Activated CD4-positive, alpha-beta T cell treated with anti-CD3 and anti-CD28 coated beads, Interleukin-2, amount 10 ng/mL, durations not matched to agents 7 days and 5 days (primary cell): Measurements from ENCODE around the gene ECHDC3. TPM values are rescaled to one million over a fixed set of nuclear protein-coding genes. Genes with fewer than 3 reads are reported as not detected.
"Not testable (repeated sequence)": the region's sequence is repeated elsewhere in the genome, so short reads cannot be mapped to it uniquely, and the experiment has no call there.

ENCODE experiments used
- CTCF ChIA-PET: fragments of 350-600 bp; sonication (Branson Sonifier 250); formaldehyde crosslinking; loops from one replicate; lab custom pipeline; 2021; ENCODE audit warnings: antibody characterized with exemption; lab: Charles Lee
- POLR2A ChIA-PET: fragments of 350-600 bp; sonication (Branson Sonifier 250); formaldehyde crosslinking; loops from one replicate; lab custom pipeline; 2021; ENCODE audit warnings: antibody characterized with exemption; lab: Charles Lee
- DNase-seq: peaks from one replicate; pipeline ENCODE4 v3.0.0-alpha.2; 2020
- H3K27ac Mint-ChIP-seq: one replicate; pipeline ENCODE4 v1.8.0; 2021; ENCODE audit warnings: mild to moderate bottlenecking, moderate library complexity, mixed read lengths
- H3K27me3 Mint-ChIP-seq: one replicate; pipeline ENCODE4 v1.8.0; 2021; ENCODE audit warnings: mixed read lengths
- H3K36me3 Mint-ChIP-seq: one replicate; pipeline ENCODE4 v1.8.0; 2021; ENCODE audit warnings: low read depth, mixed read lengths
- H3K4me1 Mint-ChIP-seq: one replicate; pipeline ENCODE4 v1.8.0; 2021; ENCODE audit warnings: mixed read lengths
- H3K4me3 Mint-ChIP-seq: one replicate; pipeline ENCODE4 v1.8.0; 2021; ENCODE audit warnings: mild to moderate bottlenecking, moderate library complexity, mixed read lengths
- H3K9me3 Mint-ChIP-seq: one replicate; pipeline ENCODE4 v1.8.0; 2021; ENCODE audit warnings: mixed read lengths
- total RNA-seq, 2 experiments: library from RNA; stranded (reverse); gene quantifications; one replicate each; pipeline ENCODE4 v1.2.3, GENCODE V29; 2021

ECHDC3 gene
- total RNA-seq, 2 experiments from 2014 or later = 1.0 to 1.1 TPM

GRCh38 chr10:11721806-11722205, 20.4 kb upstream of the ECHDC3 start:
- DNase-seq = no peak
- H3K4me1 Mint-ChIP-seq = peaks cover 15% of the 10 kb centered on the region
- H3K9me3 Mint-ChIP-seq = peaks cover 11% of the 10 kb centered on the region
- peaks cover 43% of the 10 kb centered on the region for H3K27me3 Mint-ChIP-seq
- H3K27ac Mint-ChIP-seq = no peak overlapping the region
- H3K4me3 Mint-ChIP-seq = no peak overlapping the region
- H3K36me3 Mint-ChIP-seq = peaks cover 3% of the 10 kb centered on the region
- POLR2A ChIA-PET = no interaction called here
- CTCF ChIA-PET = no interaction called here

- ChIA-PET CTCF (no interaction called here), POLR2A (no interaction called here)
- peaks cover 5% of the 10 kb centered on the region for H3K9me3 Mint-ChIP-seq
- H3K27ac Mint-ChIP-seq = no peak overlapping the region
- no peak for DNase-seq
- H3K4me3 Mint-ChIP-seq = no peak overlapping the region
- H3K36me3 Mint-ChIP-seq = no peaks in the 10 kb centered on the region
- peaks cover 37% of the 10 kb centered on the region for H3K27me3 Mint-ChIP-seq
- H3K4me1 Mint-ChIP-seq = peaks cover 5% of the 10 kb centered on the region
Measured at GRCh38 chr10:11723359-11723758, 18.8 kb upstream of the ECHDC3 start.

GRCh38 chr10:11724938-11725776, 17.0 kb upstream of the ECHDC3 start:
- ChIA-PET CTCF (interaction anchor here (0.5 to 1.5 kb wide), 3 partner anchors 11 to 189 kb away, joined by 3 read pairs; no protein-coding TSS in a partner anchor), POLR2A (no interaction called here)
- Mint-ChIP-seq H3K27ac (no peak overlapping the region), H3K27me3 (peaks cover 29% of the 10 kb centered on the region), H3K36me3 (no peaks in the 10 kb centered on the region), H3K9me3 (peaks cover 10% of the 10 kb centered on the region), H3K4me1 (peaks cover 5% of the 10 kb centered on the region), H3K4me3 (no peak overlapping the region)
- DNase-seq = peak; percentile 40

- Mint-ChIP-seq H3K9me3 (peaks cover 14% of the 10 kb centered on the region), H3K27me3 (peaks cover 24% of the 10 kb centered on the region), H3K36me3 (no peaks in the 10 kb centered on the region), H3K4me1 (peaks cover 5% of the 10 kb centered on the region), H3K4me3 (no peak overlapping the region), H3K27ac (no peak overlapping the region)
- POLR2A ChIA-PET = no interaction called here
- CTCF ChIA-PET = interaction anchor here (0.5 kb wide), 1 partner anchor 41 kb away, joined by 3 read pairs; no protein-coding TSS in a partner anchor
- DNase-seq = no peak
Measured at GRCh38 chr10:11725912-11726311, 16.3 kb upstream of the ECHDC3 start.

GRCh38 chr10:11727563-11727962, 14.6 kb upstream of the ECHDC3 start:
- Mint-ChIP-seq H3K4me3 (no peak overlapping the region), H3K27me3 (peaks cover 15% of the 10 kb centered on the region), H3K36me3 (no peaks in the 10 kb centered on the region), H3K27ac (no peak overlapping the region), H3K4me1 (peaks cover 5% of the 10 kb centered on the region), H3K9me3 (peaks cover 16% of the 10 kb centered on the region)
- ChIA-PET CTCF (interaction anchor here (1.2 kb wide), 1 partner anchor 12 kb away, joined by 5 read pairs; no protein-coding TSS in a partner anchor), POLR2A (no interaction called here)
- no peak for DNase-seq

GRCh38 chr10:11728353-11728752, 13.8 kb upstream of the ECHDC3 start:
- CTCF ChIA-PET = interaction anchor here (0.6 to 1.2 kb wide), 2 partner anchors 11 to 668 kb away, joined by 3 to 5 read pairs; no protein-coding TSS in a partner anchor
- H3K27me3 Mint-ChIP-seq = peaks cover 15% of the 10 kb centered on the region
- no peak overlapping the region for H3K4me3 Mint-ChIP-seq
- H3K4me1 Mint-ChIP-seq = peaks cover 2% of the 10 kb centered on the region
- H3K36me3 Mint-ChIP-seq = no peaks in the 10 kb centered on the region
- POLR2A ChIA-PET = no interaction called here
- DNase-seq = no peak
- H3K9me3 Mint-ChIP-seq = peaks cover 16% of the 10 kb centered on the region
- H3K27ac Mint-ChIP-seq = no peak overlapping the region

GRCh38 chr10:11729790-11730315, 12.3 kb upstream of the ECHDC3 start:
- Mint-ChIP-seq H3K9me3 (peaks cover 16% of the 10 kb centered on the region), H3K27ac (no peak overlapping the region), H3K27me3 (peaks cover 13% of the 10 kb centered on the region), H3K4me3 (no peak overlapping the region), H3K36me3 (no peaks in the 10 kb centered on the region), H3K4me1 (peaks cover 2% of the 10 kb centered on the region)
- ChIA-PET POLR2A (no interaction called here), CTCF (interaction anchor here (0.9 kb wide), 1 partner anchor 15 kb away, joined by 3 read pairs; no protein-coding TSS in a partner anchor)
- DNase-seq = no peak

- Mint-ChIP-seq H3K27ac (no peak overlapping the region), H3K36me3 (no peaks in the 10 kb centered on the region), H3K4me1 (no peaks in the 10 kb centered on the region), H3K4me3 (no peak overlapping the region), H3K27me3 (peaks cover 8% of the 10 kb centered on the region), H3K9me3 (peaks cover 16% of the 10 kb centered on the region)
- ChIA-PET POLR2A (no interaction called here), CTCF (no interaction called here)
- DNase-seq = no peak
Measured at GRCh38 chr10:11730779-11731178, 11.4 kb upstream of the ECHDC3 start.

GRCh38 chr10:11736767-11737166, 5.4 kb upstream of the ECHDC3 start:
- Mint-ChIP-seq H3K27me3 (peaks cover 15% of the 10 kb centered on the region), H3K9me3 (peaks cover 12% of the 10 kb centered on the region), H3K4me1 (peaks cover 12% of the 10 kb centered on the region)
- POLR2A ChIA-PET, H3K27ac Mint-ChIP-seq, H3K36me3 Mint-ChIP-seq, DNase-seq, CTCF ChIA-PET, H3K4me3 Mint-ChIP-seq: not testable (repeated sequence)

GRCh38 chr10:11737258-11738032, 4.7 kb upstream of the ECHDC3 start:
- H3K9me3 Mint-ChIP-seq = peaks cover 12% of the 10 kb centered on the region
- peak overlapping the region; percentile 87 for H3K27ac Mint-ChIP-seq
- H3K4me1 Mint-ChIP-seq = peaks cover 14% of the 10 kb centered on the region
- DNase-seq, POLR2A ChIA-PET, CTCF ChIA-PET, H3K36me3 Mint-ChIP-seq: not testable (repeated sequence)
- H3K27me3 Mint-ChIP-seq = peaks cover 16% of the 10 kb centered on the region
- H3K4me3 Mint-ChIP-seq = peak overlapping the region; percentile 64

GRCh38 chr10:11740907-11741306, 1.3 kb upstream of the ECHDC3 start:
- POLR2A ChIA-PET = no interaction called here
- peak overlapping the region; percentile 63 for H3K4me3 Mint-ChIP-seq
- H3K27me3 Mint-ChIP-seq = peaks cover 29% of the 10 kb centered on the region
- H3K9me3 Mint-ChIP-seq = peaks cover 12% of the 10 kb centered on the region
- no peak overlapping the region for H3K27ac Mint-ChIP-seq
- no peak for DNase-seq
- peaks cover 18% of the 10 kb centered on the region for H3K4me1 Mint-ChIP-seq
- CTCF ChIA-PET = no interaction called here
- no peaks in the 10 kb centered on the region for H3K36me3 Mint-ChIP-seq

- CTCF ChIA-PET = no interaction called here
- POLR2A ChIA-PET = no interaction called here
Measured at GRCh38 chr10:11741608-11742007, 574 bp upstream of the ECHDC3 start.

More at GRCh38 chr10:11741608-11742007, 574 bp upstream of the ECHDC3 start:
- Mint-ChIP-seq H3K4me3 (peak overlapping the region; percentile 63), H3K4me1 (peaks cover 18% of the 10 kb centered on the region), H3K27ac (no peak overlapping the region), H3K9me3 (peaks cover 12% of the 10 kb centered on the region), H3K36me3 (no peaks in the 10 kb centered on the region), H3K27me3 (peaks cover 29% of the 10 kb centered on the region)
- no peak for DNase-seq
